ENCODE results near the gene UBL3. TPM values are rescaled to one million over a fixed set of nuclear protein-coding genes. Genes with fewer than 3 reads are reported as not detected.
A peak's percentile ranks its signal among the peaks of the same experiment; 100 is the strongest.

The UBL3 gene
- total and polyA plus RNA-seq, 2 of the 8 experiments (the other 6 are each of a cell fraction or from before 2014, with no cell fraction given) = 5.3 to 16.1 TPM

- ChIA-PET CTCF (ENCODE audit: partially characterized antibody) (interaction anchor here (0.6 to 3.5 kb wide), 5 partner anchors 16 to 279 kb away, joined by 3 to 13 read pairs (median 3); no protein-coding TSS in a partner anchor), POLR2A (ENCODE audit: partially characterized antibody) (interaction anchor here (1.0 to 1.3 kb wide), 2 partner anchors 9 to 42 kb away, joined by 3 to 6 read pairs; no protein-coding TSS in a partner anchor)
- peaks cover 0 to 92% of the 10 kb centered on the region in 2 experiments; a peak in 3 of 4 replicates for H3K79me2 ChIP-seq (ENCODE audit: control insufficient read depth in 1 of 2, insufficient read depth in 2 of 2, low read length in 2 of 2)
- no peak for TF ChIP-seq EP300 (IDR thresholded peaks at IDR 0.05; ENCODE audit: borderline replicate concordance in 1 of 2, low read depth in 2 of 2, low read length in 2 of 2)
- TF ChIP-seq RAD21 (IDR thresholded peaks at IDR 0.05 in 1 of 2, conservative IDR thresholded peaks at IDR 0.05 in 1 of 2; ENCODE audit: low read depth in 2 of 2, low read length in 2 of 2) = peak in 1 of 2 experiments; percentile 37; a peak in 1 of 4 replicates
- TF ChIP-seq E2F6 (IDR thresholded peaks at IDR 0.05) = no peak
- no peak for TF ChIP-seq CTBP2 (IDR thresholded peaks at IDR 0.05; ENCODE audit: borderline replicate concordance, insufficient read depth, insufficient read length, low read length)
- TF ChIP-seq CTCF (IDR thresholded peaks at IDR 0.05; ENCODE audit: control extremely low read depth in 1 of 3, insufficient read depth in 1 of 3, low read depth in 1 of 3, low read length in 3 of 3) = peak; percentile 11 to 31 (median 11); a peak in 2 of 4 replicates
- TF ChIP-seq BCL11A (IDR thresholded peaks at IDR 0.05; ENCODE audit: low read depth in 2 of 2, low read length in 2 of 2) = no peak
These were observed 14.9 kb downstream of the UBL3 start for GRCh38 chr13:29835280-29836061.

More at GRCh38 chr13:29835280-29836061, 14.9 kb downstream of the UBL3 start:
- no peak overlapping the region for H3K18ac ChIP-seq (ENCODE audit: extremely low read depth, low read length)
- peaks cover 0 to 7% (median 4%) of the 10 kb centered on the region in 4 experiments; a peak in 4 of 7 replicates for H3K4me1 ChIP-seq (replicated peaks in 1 of 4; ENCODE audit: control insufficient read depth in 3 of 4, insufficient read depth in 4 of 4, low read length in 3 of 4)
- H3K23ac ChIP-seq (ENCODE audit: insufficient read length) = no peak overlapping the region
- H2BK15ac ChIP-seq (ENCODE audit: low read length) = no peak overlapping the region
- H3K9me3 ChIP-seq (ENCODE audit: insufficient read depth in 2 of 2, low read depth in 1 of 2, low read length in 1 of 2) = no peaks in the 10 kb centered on the region; a peak in 1 of 4 replicates
- no peak overlapping the region for H3K14ac ChIP-seq (ENCODE audit: insufficient read length)
- no peak overlapping the region for H2BK20ac ChIP-seq (ENCODE audit: low read length)
- H4K20me1 ChIP-seq (replicated peaks in 1 of 2; ENCODE audit: control insufficient read depth in 1 of 2, insufficient read depth in 2 of 2, low read length in 2 of 2) = peaks cover 0 to 1% of the 10 kb centered on the region in 2 experiments
- peaks cover 0 to 1% (median 0%) of the 10 kb centered on the region in 4 experiments; a peak in 1 of 7 replicates for H3K27me3 ChIP-seq (replicated peaks in 1 of 4; ENCODE audit: control insufficient read depth in 3 of 4, extremely low read depth in 1 of 4, insufficient read depth in 3 of 4, low read length in 3 of 4)
- H3K4ac ChIP-seq (replicated peaks; ENCODE audit: insufficient read length, low read depth, low read length) = peak overlapping the region; percentile 57
- no peak overlapping the region for H2BK120ac ChIP-seq (replicated peaks; ENCODE audit: low read depth, low read length)
- no peak overlapping the region for H2AK5ac ChIP-seq (ENCODE audit: low read depth, low read length)
- H2BK12ac ChIP-seq (ENCODE audit: low read depth, low read length) = no peak overlapping the region
- no peak overlapping the region for H4K5ac ChIP-seq (ENCODE audit: insufficient read length, low read depth, low read length)
- no peak overlapping the region for H2BK5ac ChIP-seq (ENCODE audit: low read depth, low read length)
- 88% methylated on average over 9 of the region's 9 CpGs; no CpG with 5 or more reads in 1 of the 2 experiments for WGBS, 2 experiments (ENCODE audit: extremely low coverage in 1 of 2, insufficient coverage in 1 of 2, insufficient read length in 1 of 2, insufficient replicate concordance in 2 of 2, low coverage in 1 of 2, low lambda C conversion rate in 2 of 2, missing lambda C conversion rate in 1 of 2)
- no peak for DNase-seq (ENCODE audit: low read depth in 1 of 2, low spot score in 2 of 2)
- no peak overlapping the region for H4K8ac ChIP-seq (ENCODE audit: extremely low read depth, insufficient read depth, low read length)
- H3K56ac ChIP-seq (replicated peaks; ENCODE audit: insufficient read length, low read depth, low read length) = no peak overlapping the region
- peaks cover 4% of the 10 kb centered on the region; the same call in 1 of the 2 replicates for H3K79me1 ChIP-seq (ENCODE audit: low read depth, low read length)
- no peaks in the 10 kb centered on the region for H3K36me3 ChIP-seq (ENCODE audit: control insufficient read depth in 2 of 4, insufficient read depth in 4 of 4, low read length in 3 of 4)
- no peak overlapping the region for H3K9ac ChIP-seq (replicated peaks in 1 of 4; ENCODE audit: extremely low read depth in 1 of 4, low read depth in 3 of 4, low read length in 3 of 4)
- H3K4me3 ChIP-seq (ENCODE audit: extremely low read depth in 1 of 4, insufficient read depth in 2 of 4, low read depth in 3 of 4, low read length in 4 of 4) = no peak overlapping the region
- H3K27ac ChIP-seq (ENCODE audit: low read depth, low read length) = no peak overlapping the region
- H3K4me2 ChIP-seq (ENCODE audit: insufficient read depth in 1 of 2, low read depth in 2 of 2, low read length in 2 of 2) = no peak overlapping the region; a peak in 1 of 4 replicates
- no peak overlapping the region for H2AFZ ChIP-seq (ENCODE audit: low read length)
- no peak for FAIRE-seq
- H3K23me2 ChIP-seq (ENCODE audit: low read depth, low read length) = no peaks in the 10 kb centered on the region
- H4K91ac ChIP-seq (replicated peaks; ENCODE audit: insufficient read length, low read length) = no peak overlapping the region
